Inferior parietal cortex (tissue), 1 donor: ENCODE results near the gene MN1.

Experiments
- DNase-seq: peaks from one replicate; pipeline ENCODE4 v3.0.0-alpha.2; 2016; ENCODE audit errors: extremely low spot score

Gene MN1

GRCh38 chr22:27785831-27786230, 15.7 kb downstream of the MN1 start:
- no peak for DNase-seq

- DNase-seq: no peak
Observed at GRCh38 chr22:27784120-27784475, 17.5 kb downstream of the MN1 start.

DNA sequence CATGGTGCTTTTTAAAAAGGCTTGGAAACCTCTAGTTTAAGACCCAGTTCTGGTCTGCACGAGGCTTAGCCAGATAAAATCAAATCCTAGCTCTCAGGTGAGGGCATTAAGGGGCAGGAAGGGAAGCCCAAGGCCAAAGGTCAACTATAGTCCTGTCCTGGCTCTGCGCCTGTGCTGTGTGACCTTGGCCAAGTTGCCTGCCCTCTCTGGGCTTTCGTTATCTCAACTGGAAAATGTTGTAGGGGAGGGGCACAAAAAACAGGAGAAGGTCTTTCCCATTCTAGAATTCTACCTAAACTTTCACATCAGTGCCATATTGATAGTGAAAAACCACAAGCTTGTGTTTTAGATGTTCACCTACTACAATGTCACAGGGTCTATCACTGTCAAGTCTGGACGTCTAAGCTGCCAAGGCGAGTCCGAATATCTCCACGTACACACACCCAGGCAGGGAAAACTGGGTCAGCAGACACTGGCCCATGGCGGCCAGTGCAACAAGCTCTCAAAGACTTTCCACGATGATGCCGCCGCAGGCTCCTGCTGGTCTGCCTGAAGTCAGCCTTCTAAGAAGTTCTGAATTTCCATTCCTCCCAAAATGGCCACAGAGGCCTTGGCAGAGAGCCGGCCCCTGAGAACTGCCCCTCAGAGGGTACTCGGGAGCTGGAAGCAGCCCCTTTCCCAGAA, 18.0 kb downstream of the MN1 start:
- no peak for DNase-seq

DNA sequence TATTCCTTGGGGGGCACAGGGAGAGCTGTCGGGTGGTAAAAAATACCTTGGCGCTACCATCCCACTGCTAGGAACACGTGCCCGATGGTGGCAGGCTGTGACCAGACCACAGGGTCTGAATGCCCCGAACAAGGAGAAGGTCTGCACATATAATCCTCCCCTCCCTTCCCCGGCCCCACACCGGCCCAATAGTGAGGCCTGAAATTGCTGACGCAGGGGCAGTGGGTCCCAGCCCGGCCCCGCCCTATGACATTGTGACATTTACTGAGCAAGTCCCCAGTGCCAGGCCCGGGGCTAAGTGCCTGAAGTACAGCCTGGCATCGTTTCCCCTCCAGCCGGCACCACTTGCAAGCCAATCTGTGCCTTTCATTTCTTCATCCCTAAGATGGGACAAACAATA, 19.5 kb downstream of the MN1 start:
- no peak for DNase-seq

GRCh38 chr22:27780161-27780575, 21.4 kb downstream of the MN1 start:
- DNase-seq: no peak

GRCh38 chr22:27779643-27780042, 21.9 kb downstream of the MN1 start:
- no peak for DNase-seq

DNA sequence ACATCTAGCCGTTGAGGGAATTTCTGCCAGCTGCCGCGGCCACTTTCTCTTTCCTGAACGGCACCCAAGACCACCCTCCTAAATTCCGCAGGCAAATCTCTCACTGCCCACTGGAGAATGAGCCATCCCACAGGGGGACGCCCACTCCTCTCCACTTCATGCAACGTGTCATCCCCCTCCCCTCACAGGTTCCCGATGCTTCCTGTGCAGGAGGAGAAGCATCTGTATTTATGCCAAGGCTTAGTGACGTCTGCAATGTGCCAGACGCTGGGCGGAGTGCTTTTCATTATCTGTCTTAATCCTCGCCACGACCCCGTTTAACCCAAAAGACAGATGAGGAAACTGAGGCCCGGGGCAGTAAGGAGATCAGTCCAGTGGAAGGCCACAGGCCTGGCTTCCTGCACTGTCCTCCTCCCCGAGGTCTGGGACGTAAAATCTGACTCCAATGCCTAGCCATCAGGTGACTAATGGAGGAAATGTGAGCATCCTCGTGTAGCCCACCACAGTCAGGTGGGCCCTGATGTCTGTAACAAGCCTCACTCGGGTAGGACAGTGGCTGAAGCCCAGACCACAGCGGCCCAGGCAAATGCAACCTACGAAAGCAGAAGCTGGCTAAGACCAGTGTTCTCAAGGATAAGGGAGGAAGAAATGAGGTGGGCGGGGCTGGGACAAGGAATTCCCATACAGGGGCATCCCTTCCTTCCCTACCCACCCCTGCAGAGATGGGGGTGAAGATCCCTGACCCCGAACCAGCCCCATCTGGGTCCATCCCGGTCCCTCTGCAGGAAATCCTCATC, 23.1 kb downstream of the MN1 start:
- DNase-seq: no peak

DNA sequence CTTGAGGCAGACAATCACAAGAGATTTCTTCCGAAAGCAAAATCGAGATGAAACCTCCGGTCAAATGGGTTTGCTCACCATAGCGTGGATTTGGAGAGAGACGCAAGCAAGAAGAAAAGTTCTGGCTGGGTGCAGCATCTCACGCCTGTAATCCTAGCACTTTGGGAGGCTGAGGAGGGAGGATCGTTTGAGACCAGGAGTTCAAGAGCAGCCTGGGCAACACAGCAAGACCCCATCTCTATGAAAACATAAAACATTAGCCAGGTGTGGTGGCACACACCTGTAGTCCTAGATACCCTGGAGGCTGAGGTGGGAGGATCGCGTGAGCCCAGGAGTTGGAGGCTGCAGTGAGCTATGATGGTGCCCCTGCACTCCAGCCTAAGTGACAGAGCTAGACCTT, 24.4 kb downstream of the MN1 start:
- no peak for DNase-seq

DNA sequence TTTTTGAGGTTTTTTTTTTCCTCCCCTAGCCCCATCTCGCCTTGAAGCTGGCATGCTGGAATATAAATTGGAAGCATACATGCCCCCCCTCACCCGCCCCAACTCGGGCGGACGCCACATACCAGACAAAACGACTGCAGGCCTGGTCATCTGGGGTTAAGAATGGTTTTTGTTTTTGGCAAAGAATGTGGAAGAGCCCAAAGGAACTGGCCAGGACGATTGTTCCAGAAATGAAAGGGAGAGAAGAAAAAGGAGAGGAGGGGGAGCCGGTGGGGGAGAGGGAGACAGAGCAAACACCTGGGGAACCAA, 25.0 kb downstream of the MN1 start:
- no peak for DNase-seq

- DNase-seq: no peak
Observed at GRCh38 chr22:27775758-27776649, 25.6 kb downstream of the MN1 start.

GRCh38 chr22:27775087-27775698, 26.4 kb downstream of the MN1 start:
- DNase-seq: no peak

DNA sequence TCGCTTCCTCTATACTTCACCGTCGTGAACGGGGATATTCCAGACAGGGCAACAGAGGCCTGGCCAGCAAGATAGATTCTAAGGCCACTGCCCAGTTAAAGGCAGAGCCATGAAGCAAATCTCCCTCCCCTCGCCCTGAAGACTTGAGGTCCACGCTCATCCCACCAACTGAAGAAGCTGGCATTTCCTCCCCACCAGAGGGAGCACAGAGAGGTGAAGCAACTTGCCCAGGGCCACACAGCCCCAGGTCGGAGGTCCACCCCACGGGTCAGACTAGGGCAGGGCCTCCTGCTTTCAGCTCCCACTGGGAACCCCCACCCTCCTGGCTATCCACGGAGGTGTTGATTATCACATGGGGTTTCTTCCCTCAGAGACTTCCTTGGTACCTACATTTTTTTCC, 27.4 kb downstream of the MN1 start:
- DNase-seq: no peak

DNA sequence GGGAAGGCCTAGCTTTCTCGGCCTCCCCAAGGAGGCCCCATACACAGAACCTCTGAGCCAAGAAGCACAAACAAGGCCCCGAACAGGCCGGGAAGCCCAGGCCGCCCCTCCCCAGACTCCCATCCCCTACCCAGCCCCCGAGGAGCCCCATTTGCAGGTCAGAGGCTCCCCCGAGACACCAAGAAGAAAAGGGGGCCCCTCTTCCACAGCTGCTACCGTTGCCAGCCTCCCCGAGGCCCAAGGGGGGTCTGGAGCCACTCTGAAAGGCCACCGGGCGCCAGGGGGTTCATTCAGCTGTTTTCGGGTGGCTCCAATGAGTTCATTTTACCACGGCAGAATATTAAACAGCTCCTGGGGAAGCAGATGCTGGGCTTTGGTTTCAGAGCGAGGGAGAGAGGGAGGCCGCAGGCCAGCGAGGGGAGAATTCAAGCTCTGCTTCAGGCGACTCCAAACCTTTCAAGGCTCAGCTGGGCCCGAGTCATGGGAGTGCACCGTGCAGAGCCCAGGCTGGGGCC, 28.5 kb downstream of the MN1 start:
- no peak for DNase-seq

DNA sequence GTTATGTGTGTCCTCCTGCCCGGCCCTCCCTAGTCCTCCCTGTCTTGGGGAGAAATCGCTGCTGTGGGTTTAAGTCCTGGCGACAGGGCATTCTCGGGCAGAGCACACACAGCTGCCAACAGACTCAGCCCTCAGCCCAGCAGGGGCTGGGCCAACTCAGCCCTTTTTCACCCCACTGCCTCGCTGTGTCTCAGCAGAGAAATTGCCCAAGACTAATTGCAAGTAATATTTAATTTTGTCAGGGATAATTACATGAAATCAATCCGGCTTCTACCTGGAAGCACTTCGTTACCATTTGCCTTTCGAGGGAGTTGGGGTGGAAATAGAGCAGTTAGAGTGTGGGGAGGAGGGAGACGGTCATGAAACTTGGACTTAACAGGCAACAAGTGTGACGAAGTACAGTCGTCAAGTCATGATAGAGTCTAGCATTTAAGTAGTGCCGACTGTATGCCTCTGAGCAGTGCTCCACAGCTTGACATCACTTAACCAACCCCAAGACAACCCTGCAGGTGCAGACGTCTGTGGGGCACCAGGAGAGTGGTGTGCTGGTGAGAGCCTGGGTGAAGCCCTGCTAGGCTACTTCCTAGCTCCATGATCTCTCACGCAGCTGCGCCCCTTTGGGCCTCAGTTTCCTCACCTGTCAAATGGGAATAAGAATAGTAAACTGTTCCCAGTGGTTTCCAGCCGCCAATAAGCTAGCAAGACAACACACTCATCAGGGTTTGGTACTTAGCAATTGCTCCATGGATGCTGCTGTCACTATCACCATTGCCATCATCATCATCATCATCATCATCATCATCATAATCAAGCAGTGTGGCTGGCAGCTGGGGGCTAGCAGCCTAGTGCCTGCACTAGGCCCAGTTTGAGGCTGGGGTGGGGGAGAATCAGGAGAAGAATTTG, 29.2 kb downstream of the MN1 start:
- DNase-seq: no peak

DNA sequence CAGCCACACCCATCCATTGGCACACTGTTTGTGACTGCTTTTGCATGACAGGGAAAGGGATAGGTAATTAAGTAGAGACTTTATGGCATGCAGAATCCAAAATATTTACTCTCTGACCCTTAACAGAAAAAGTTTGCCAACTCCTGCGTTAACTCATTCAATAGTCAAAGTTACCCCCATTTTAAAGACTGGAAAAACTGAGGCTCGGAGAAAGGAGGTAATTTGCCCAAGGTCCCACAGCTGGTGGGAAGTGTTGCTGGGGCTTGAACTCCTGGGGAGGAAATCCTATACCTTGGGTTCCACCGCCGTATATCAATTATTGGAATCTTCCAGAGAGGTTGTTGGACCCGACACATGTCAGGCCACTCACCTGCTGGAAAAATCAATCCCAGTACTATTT, 29.9 kb downstream of the MN1 start:
- DNase-seq: no peak

DNA sequence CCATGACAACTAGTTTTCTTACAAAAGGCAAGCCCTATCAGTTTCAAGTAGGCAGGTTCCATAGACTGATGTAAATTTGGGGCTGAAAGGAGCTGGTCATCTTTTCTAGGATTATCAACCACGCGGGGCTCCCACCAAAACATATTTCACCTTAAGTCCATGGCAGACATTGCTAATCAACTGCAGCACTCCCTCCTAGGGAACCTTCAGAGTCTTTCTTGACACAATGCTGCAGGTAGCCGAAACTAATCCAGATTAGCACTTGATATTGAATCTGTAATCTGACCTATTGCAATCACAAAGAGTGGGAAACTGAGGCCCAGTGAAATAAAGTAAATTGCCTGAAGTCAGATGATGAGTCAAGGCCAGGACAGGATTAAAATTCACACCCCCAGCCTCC, 32.5 kb downstream of the MN1 start:
- DNase-seq: no peak

DNA sequence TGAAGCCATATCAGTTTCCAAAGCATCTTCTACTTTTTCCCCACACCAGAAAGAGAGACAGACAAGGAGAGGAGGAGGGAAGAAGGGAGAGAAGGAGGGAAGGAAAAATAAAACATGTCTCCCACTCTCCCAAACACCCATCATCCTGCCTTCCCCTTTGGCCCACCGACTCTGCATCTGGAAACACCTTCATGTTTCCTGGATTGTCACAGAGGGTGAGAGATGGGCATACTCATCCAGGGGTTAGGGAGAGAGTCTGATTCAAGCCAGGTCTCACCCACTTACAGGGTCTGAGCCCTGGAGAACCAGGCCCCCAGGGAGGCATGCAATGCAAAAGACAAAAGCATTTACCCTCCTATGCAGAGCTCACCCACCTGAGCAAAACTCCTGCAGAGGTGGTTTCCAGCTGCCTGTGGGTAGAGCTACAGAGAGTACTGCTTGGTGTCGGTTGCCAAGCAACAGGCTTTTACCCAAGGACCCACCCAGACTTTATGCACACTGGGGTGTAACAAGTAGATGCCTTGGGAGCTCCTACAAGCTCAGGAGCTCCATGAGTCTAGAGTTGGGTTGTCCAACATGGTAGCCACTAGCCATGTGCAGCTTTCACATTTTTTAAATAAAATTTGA, 33.4 kb downstream of the MN1 start:
- DNase-seq: no peak

GRCh38 chr22:27766679-27767078, 34.9 kb downstream of the MN1 start:
- no peak for DNase-seq

DNA sequence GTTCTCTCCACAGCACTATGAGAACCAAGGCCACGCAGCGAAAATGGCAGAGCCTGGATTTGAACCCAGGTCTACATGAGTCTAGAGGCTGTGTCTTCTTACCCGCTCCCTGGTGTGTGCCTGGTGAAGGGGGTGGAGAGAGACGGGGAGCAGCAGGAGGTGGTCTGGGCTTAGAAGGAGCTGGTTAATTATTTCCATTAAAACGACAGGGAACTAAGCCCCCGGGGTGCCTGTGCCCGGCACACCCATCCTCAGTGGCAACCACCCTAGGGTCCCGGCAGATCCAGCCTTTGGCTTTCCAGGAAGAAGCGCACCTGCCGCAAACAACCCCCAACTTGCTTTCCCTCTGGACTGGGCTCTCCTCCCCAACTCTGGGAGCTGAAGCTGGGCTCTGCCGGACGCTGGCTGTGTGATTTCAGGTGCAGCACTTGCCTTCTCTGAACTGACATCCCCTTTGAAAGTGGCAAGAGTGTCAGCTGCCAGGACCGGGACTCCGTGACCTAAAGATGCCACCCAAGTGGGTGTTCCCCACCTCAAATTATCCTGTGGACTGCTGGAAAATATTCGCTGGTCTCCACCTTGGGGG, 35.8 kb downstream of the MN1 start:
- no peak for DNase-seq

GRCh38 chr22:27764722-27765236, 36.8 kb downstream of the MN1 start:
- no peak for DNase-seq
